NCI-H128 (cell line): ENCODE results near the gene CLEC10A.
"Not testable (repeated sequence)": the region's sequence is repeated elsewhere in the genome, so short reads cannot be mapped to it uniquely, and the experiment has no call there.

Experiments
- DNase-seq: peaks from one replicate; lab custom pipeline; 2025; ENCODE audit not compliant: unreplicated experiment; lab: John Stamatoyannopoulos, UW

CLEC10A gene

GRCh38 chr17:7079581-7080455 lies at the start of gene CLEC10A:
TSS of gene CLEC10A (minus strand) at chr17:7080251. CDS start at chr17:7078812, 1,439 bp downstream.
- DNase-seq: no peak

GRCh38 chr17:7129311-7129710 lies 49.3 kb upstream of the CLEC10A start:
- no peak for DNase-seq

DNA sequence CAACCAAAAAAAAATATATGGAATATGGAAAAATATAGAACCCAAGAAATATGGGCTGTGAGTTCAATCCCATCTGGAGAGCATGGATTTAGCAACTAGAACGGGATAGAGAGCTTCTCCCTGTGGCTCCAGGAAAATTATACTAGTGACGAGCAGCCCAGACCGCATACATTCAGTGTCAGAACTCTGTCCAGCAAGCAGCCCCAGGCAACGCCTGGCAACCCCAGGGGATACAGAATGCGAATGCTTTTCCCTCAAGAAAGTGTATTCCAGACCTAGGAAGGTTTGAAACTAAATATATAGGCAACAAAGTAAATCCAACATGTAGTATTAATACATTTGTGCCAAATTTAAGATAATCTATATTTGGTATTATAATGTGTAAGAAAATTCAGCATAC lies 48.1 kb upstream of the CLEC10A start:
- no peak for DNase-seq

GRCh38 chr17:7127501-7127900 lies 47.5 kb upstream of the CLEC10A start:
- not testable (repeated sequence) for DNase-seq

GRCh38 chr17:7126386-7126785 lies 46.3 kb upstream of the CLEC10A start:
- not testable (repeated sequence) for DNase-seq

GRCh38 chr17:7124923-7125322 lies 44.9 kb upstream of the CLEC10A start:
- DNase-seq: no peak

DNA sequence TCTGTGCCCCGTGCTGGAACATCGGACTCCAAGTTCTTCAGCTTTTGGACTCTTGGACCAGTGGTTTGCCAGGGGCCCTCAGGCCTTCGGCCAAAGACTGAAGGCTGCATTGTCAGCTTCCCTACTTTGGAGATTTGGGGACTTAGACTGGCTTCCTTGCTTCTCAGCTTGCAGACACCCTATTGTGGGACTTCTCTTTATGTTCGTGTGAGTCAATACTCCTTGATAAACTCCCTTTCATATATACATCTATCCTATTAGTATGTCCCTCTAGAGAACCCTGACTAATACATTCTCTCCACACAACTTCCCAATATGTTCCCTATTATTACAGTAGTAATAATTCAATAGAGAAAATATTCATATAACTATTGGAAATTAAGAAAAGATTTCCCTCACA lies 43.8 kb upstream of the CLEC10A start:
- no peak for DNase-seq

DNA sequence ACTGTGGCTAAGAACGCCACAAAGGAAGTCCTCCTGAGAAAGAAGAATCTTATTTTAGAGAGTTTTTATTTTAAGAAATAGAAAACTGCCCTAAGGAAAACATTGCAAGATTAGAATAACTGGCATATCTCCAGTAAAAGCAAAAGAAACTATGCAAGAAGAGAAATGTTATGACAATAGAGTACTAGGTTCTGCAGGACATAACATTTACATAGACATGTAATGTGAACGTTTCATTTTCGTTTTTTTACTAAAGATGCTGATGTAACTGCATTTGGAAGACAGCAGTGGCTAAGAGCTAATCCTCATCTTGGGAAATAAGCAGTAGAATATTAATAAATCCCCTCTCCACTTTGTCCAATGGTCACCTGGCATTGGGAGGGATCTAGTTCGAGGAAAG lies 42.3 kb upstream of the CLEC10A start:
- no peak for DNase-seq

GRCh38 chr17:7120635-7121034 lies 40.6 kb upstream of the CLEC10A start:
- not testable (repeated sequence) for DNase-seq

- no peak for DNase-seq
Measured at GRCh38 chr17:7120123-7120522, 40.1 kb upstream of the CLEC10A start.

- DNase-seq: no peak
Measured at GRCh38 chr17:7119314-7119713, 39.3 kb upstream of the CLEC10A start.

DNA sequence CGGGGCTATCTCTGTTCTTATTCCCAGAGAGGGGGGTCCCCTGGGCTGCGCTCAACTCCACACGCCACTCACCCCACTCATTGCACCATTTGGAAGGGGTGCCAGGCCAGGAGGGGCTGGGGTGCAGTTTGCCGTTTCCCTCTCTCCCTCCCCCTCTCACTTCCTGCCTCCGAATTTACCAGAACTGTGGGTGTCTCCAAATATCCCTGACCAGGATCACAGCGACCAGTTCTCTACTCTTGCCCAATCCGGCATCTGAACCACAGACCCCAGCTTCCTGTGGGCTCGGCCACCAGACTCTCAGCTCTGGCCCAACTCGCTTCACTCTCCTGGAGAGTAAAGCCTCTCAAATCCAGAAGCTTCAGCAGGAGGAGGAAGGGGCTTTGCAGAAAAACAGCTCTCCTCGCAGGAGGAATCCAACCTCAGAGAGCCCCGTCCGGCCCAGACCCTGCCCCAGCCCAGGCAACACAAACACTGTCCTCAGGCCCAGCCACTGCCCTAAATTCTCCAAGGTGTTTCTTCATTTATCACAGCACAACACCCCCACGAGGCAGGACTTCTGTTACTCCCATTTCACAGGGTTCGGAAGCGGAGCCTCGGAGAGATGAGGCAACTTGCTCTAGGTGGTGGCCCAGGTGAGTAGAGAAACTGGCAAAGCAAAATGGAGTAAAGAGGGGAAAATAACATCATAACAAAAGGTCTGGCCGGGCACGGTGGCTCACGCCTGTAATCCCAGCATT lies 35.0 kb upstream of the CLEC10A start:
- DNase-seq: no peak

DNA sequence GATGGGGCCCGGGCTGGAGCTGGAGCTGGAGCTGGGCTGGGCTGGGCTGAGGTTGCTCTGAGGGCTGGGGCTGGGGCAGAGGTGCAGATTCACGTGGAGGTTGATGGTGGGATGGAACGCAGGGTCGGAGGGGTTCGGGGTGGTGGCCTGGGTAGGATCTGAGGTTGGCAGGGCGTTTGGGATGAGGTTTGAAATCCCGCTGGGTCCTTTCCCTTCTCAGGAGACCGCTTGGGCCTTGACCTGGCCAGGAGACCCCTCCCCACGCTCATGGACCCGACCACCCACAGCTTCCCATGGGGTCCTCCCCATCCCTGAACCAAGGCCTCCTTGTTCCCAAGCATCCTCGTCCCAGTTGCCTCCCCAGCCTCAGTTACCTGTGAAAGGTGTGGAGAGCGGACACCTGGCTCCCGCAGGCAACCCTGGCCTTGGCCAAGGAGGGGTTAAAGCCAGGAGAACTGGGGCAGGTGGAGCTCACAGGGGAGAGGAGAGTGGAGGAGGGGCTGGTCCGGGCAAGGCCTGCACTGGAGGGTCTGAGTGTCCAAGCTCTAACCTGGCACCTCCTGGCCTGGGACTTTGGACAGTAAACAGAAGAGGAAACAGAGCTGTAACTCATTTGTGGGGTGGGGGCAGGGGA lies 34.3 kb upstream of the CLEC10A start, which contains the start of gene ASGR2:
TSS of gene ASGR2 (minus strand) at position 582 of the 634 bp plus-strand sequence. CDS start 582 bp downstream, outside the sequence.
- DNase-seq: no peak

GRCh38 chr17:7113273-7114071 lies 33.4 kb upstream of the CLEC10A start:
- DNase-seq: no peak

GRCh38 chr17:7112510-7113108 lies 32.6 kb upstream of the CLEC10A start:
- DNase-seq: no peak

- no peak for DNase-seq
Measured at GRCh38 chr17:7111784-7112509, 31.9 kb upstream of the CLEC10A start.

DNA sequence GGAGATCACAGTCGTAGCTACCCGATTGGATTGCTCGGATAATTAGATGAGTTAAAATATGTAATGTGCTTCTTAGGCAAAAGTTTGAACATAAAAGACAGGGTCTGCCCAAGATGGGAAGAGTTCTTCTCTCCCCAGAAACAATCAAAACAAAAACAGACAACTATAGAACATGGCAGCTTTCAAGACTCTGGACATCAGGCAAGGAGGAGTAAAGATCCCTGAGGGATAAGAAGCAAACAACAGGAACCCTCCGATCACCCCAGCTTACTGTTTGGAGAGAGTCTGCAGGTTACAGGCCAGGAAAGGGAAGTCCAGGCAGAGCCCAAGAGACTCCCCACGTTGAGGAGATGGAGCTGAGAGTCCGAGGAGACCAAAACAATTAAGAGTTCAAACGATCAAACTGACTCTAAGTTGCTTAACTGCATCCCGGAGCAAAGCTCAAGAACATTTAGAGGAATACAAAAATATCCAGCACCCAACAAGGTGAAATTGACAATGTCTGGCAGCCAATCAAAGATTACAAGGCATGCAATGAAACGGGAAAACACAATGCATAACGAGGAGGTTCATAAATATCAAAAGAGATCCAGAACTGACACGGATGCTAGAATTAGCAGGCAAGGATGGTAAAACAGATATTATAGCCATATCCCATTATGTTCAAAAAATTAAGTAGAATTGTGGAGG lies 30.7 kb upstream of the CLEC10A start:
- DNase-seq: no peak

DNA sequence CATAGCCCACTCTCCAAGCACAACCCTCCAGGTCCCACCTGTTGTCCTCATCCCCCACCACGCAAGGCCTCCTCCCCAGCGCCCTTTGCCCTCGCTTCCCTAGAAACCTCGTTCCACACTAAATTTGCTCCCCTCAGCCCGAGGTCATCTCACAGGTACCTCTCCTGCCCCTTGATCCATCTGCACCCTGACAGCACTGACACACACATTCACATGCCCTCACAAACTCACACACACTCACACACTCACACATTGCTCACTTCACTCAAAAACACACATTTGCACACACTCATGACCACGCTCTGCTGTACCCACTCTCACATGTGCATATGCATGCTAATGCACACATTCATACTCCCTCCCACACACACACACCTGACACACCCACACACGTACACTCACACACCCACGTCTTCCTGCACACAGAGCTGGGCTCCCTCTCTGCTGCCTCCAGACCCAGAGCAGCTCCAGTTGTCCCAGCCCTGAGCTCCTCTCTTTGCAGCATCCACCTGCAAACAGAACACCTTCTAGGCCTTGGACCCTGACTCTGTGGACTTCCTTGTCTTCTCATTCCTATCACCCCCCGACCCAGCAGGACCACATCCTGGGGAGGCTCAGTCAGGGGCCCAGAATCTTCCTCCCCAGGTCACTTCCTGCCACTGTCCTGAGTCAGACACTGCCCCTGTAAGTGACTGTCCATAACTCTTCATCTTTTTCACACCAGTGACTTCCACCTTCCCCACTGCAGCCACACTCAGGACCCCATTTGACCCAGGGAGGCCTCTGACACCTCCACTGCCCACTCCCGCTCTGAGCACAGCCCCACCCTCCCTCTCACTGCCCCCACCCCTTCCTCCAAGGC lies 29.6 kb upstream of the CLEC10A start:
- DNase-seq: no peak
